Hematopoietic multipotent progenitor cell (in vitro differentiated cells): ENCODE data around the gene RAB15. TPM values are rescaled to one million over a fixed set of nuclear protein-coding genes. Genes with fewer than 3 reads are reported as not detected.

ENCODE experiments used
- DNase-seq, 3 donors: peaks; one replicate each; pipeline ENCODE4 v3.0.0-alpha.2; 2011 to 2015; ENCODE audit warnings: low read depth in 2 of 3, low spot score in 2 of 3
- total RNA-seq: library from RNA; depleted of rRNA; stranded (reverse); fragments of >200 nt; gene quantifications from one replicate; pipeline ENCODE4 v1.2.3, GENCODE V29; 2012

RAB15 gene
- total RNA-seq, 1 donor, result 4.3 TPM

GRCh38 chr14:64956697-64957406 is 15.3 kb downstream of the RAB15 start:
- no peak for DNase-seq

GRCh38 chr14:64955297-64955696 is 16.8 kb downstream of the RAB15 start:
- DNase-seq, result no peak

GRCh38 chr14:64954491-64955240 is 17.5 kb downstream of the RAB15 start:
- DNase-seq, result no peak

- no peak for DNase-seq
These were observed 18.5 kb downstream of the RAB15 start for GRCh38 chr14:64953661-64954060.

DNA sequence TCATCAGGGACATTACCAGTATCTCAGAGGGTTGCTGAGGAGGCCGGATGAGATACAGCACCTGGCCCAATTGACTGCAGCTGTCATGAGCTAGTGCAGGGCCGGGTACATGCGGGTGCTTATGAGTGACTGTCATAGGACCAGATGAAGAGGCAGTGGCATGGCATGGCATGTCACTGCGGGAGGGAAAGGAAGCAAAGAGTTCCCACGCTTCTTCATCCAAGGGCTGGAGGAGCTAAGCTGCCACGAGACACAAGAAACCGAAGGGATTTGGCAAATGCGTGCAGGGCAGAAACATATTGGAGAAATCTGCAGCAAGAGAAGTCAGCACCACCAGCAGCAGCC is 18.9 kb downstream of the RAB15 start:
- DNase-seq, result no peak

DNA sequence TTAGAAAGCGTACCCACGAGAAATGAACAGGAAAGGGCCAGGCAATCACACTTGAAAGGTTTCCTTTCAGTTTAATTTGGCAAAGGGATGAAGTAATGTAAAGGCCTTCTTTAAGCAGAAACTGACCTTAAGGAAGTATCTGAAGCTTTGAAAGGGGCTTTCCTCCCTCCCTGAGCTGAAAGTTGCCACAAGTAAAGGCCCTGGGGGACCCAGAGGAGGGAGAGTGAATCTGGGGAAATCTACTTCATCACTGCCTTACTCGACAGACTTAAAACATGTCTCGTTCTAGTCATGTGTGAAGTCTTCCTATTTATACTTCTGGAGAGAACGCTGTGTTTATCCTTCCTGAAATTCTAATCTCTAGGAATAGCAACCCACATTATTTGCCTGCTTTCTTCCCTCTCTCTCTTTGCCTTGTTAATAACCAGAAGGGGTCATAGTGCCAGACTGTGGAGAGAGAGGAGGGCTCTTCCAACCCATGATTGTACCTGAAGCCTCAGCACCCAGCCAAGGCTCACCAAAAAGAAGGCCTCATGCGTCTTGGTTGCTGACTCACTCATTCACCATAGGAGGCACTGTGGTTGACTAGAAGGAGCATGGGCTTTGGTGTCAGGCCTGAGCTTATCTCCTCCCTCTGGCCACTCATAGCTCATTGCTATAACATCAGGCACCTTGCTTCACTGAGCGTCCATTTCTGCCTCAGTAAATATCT is 19.4 kb downstream of the RAB15 start:
- no peak for DNase-seq

GRCh38 chr14:64951724-64952123 is 20.4 kb downstream of the RAB15 start:
- no peak for DNase-seq

DNA sequence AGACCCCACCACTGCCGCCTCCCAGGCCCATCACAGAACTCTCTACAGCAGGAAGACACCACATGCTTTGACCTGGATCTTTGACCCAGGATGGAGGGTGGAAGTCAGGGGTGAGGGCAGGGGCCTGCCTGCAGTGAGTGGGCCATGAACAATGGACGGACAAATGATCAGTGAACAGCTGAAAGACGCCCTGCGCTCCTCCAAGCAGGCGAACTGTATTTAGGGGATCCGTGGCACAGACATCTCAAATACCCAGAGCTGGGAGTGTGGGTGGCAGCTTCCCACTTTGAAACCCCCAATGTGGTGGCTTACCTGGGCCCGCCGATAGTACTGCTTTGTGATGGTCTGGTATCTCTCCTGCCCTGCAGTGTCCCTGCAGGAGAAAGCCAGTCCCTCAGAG is 20.8 kb downstream of the RAB15 start:
- DNase-seq, result no peak

DNA sequence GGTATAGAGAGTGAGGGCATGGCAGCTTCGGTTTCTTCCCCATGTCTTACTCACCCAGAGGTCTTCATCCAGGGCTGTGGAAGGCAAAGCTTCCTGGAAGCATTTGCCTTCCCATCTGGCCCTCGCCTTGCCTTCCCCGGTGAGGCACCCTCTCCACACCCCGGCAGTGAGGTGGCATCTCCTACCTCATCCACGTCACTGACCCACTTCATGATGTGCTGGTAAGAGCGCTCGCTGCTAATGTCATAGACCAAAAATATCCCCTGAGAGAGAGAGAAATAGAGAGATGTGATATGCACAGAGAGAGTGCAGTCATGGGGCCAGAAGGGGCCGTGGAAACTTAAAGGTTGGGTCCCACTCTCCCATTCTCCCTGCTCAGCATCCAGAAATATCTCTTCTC is 21.2 kb downstream of the RAB15 start:
- no peak for DNase-seq

DNA sequence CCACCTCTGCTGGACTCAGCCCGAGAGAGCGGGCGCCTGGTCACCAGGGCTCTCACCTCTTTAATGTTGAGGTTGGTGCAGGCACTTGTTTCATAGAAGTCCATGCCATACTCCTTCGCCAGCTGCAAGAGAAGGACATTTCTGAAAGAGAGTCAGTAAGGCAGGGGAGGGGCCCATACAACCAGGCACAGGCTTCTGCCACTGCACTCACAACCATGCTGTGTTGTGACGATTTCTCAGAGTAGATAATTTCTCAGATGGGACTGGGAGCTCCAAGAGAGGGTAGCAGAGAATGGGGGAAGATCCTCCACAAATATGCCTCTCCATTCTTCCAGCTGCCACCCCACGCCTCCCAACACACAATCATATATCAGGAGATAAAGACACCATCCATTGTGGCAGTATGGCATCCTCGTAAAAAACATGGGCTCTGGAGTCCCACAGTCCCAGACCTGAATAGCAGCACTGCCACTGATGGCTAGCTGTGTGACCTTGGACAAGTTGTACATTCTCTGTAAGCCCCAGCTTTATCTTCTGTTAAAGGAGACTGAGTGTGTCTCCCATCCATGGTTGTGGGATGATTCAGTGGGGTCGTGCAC is 23.4 kb downstream of the RAB15 start:
- DNase-seq, result no peak

DNA sequence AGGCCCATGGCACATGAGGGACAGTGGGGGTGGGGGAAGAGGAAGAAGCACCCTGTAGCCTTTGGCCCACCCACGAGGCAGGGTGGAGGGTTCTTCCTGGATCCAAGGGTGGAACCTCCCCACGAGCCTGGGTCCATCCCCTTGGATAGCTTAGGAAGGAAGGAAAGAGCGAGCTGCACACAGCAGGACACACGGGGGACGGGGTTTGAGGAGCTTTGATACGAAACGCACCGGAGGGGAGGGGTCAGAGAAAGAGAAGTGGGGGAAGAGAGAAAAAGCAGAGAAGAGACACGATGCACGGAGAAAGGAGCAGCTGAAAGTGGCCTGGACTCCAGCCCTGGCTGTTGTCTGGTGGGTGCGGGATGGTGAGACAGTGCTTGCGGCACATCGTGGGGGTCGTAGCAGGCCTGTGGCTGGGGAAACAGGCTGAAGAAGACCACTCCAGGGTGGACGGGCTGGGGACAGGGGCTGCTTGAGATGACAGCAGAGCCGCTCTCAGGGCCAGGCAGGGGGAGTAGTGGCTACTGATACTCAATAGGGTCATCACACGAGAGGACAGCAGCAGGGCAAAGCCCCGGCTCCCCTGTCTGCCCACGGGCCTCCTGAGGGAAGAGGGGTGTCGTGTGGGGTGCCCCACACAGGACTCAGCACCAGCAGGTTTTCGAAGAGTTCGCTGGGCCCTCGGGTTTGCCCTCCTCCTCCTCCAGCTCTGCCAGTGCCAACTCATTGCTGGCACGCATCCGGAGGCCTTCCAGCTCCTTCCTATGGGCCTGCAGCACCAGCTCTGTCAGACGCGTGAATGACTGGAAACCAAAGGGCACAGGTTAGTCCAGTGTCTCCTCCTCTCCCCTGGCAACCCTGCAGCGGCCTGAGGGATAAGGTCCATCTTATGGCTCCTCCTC is 24.2 kb downstream of the RAB15 start:
- no peak for DNase-seq

- no peak for DNase-seq
These were observed 25.7 kb downstream of the RAB15 start for GRCh38 chr14:64946310-64947045.

DNA sequence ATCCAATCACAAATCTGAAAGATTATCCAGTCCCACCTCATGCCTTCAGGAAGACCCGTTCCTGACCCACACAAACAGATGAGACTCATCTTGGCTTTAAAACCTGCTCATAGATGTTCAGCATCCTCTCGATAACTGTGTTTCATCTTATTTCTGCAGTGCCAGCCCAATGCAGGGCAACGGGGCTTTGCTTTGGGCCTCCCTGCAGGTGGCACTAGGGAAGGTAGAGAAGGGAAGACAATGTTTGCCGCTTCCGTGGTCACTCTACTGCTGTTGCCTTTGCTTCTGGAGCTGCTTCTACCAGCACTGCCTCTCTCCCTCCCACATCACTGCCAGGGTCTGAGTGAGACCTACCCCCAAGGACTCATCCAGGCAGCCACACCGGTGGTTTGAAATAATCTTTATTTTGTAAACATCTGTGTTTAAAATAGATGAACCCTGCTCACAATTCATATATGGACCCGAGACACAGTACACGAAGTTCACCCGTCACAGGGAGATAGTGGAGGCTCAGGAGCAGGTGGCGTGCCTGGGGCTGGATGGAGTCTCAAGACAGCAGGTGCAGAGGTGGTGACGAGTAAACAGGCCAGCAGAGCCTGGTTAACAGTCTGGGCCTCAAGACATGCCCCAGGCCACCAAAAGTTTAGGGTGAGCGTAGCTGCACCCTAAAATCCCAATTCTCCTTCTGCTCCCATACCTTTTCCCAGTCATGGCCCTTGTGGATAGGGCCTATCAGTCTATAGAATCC is 26.5 kb downstream of the RAB15 start:
- no peak for DNase-seq

DNA sequence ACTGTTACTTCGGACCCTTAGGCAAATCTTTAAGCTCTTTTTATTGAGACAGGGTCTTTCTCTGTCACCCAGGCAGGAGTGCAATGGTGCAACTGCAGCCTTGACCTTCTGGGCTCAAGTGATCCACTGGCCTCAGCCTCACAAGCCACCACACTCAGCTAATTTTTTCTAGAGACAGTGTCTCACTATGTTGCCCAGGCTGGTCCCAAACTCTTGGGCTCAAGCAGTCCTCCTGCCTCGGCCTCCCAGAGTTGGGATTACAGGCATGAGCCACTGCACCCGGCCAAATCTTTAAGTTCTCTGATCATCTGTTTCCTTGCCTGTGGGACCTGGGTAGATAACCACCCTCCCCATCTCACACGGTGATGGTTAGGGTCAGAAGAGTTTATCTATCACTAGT is 27.3 kb downstream of the RAB15 start:
- no peak for DNase-seq

DNA sequence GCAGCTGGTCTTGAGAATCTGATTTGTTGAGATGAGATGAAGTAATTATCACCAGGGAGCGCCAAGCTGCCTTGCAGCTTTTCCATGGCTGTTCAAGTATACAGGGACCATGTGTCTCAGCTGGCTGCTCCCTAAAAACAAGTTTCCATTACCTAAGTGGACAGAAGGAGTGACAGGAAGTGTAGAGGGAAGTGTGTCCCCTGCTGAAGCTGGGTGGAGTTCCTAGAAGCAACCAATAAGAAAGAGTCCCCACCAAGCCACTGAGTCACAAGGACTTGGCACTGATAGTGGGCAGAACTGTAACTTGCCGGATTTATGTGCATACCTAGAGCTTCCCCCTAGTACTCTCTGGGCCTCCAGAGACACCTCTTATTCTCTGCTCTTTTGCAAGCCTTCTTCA is 28.1 kb downstream of the RAB15 start:
- no peak for DNase-seq

GRCh38 chr14:64943556-64943955 is 28.6 kb downstream of the RAB15 start:
- DNase-seq, result peak in 2 of 3 donors; percentile 24 to 60

DNA sequence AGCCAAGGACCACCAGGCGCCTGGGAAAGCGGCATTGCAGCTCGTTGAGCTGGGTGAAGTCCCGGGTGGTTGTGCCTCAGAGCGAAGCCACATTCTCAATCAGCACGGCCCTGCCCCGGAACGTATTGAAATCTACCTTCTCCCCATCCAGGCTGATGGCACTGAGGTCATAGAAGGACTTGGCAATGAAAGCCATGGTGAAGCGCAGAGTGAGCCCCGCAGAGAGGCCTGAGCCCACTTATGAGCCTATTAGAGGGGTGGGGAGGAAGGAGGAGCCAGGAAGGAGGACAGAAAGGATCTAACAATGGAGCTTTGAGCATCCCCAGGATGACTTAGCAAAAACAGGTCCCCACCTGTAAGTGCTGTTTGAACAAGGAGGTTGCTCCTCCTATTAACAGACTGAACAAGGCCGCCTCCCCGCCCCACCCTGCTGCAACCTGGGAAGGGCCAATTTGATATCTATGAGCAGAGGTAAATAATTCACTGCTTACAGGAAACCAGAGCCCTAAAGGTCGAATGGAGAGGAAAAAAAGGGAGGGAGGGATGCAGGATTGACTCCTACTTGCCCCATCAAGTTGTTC is 29.5 kb downstream of the RAB15 start, which contains the start of gene GPX2:
GPX2 (minus strand) TSS at position 215 of the 581 bp plus-strand sequence; CDS start at position 196, 19 bp downstream.
- DNase-seq, result no peak

- DNase-seq, result no peak
These were observed 31.7 kb downstream of the RAB15 start for GRCh38 chr14:64940336-64940910.
